Hematopoietic multipotent progenitor cell treated with erythropoietin and hydrocortisone succinate and interleukin-3 and kit ligand, for 8 days (in vitro differentiated cells): ENCODE data around the gene KLHL12.
"Not testable (repeated sequence)": the region's sequence is repeated elsewhere in the genome, so short reads cannot be mapped to it uniquely, and the experiment has no call there.

ENCODE experiments used
- DNase-seq: peaks from one replicate; pipeline ENCODE4 v3.0.0-alpha.2; 2015

The KLHL12 gene

DNA sequence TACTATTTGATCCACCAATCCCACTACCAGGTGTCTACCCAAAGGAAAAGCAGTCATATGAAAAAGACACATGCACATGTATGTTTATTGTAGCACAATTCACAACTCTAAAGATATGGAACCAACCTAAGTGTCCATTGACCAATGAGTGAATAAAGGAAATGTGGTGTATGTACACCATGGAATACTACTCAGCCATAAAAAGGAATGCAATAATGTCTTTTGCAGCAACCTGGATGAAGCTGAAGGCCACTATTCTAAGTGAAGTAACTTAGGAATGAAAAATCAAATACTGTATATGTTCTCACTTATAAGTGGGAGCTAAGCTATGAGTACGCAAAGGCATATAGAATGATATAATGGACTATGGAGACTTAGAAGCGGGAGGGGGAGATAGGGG is 18.4 kb upstream of the KLHL12 start:
- DNase-seq: no peak

DNA sequence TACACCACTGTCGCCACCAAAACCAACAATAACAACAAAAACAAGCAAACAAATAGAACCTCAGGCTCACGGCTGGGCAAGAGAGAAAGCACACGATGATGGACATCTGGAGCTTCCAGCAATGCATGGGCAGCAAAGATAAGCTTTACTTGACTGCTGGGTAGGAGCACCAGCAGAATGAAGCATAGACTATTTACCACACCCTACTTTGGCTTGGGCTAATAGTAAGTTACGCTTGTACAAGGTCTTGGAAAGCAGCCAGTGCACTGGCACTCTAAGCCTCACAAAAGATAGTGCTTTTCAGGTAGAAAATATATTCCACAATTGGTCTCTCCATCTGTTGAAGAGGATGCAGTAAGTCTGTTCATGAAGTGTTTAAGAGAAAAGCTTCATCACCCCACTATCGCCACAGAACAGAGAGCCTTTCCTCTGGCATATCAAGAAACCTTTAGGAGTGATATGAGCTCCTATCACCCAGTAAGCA is 17.4 kb upstream of the KLHL12 start:
- DNase-seq: peak; percentile 99

DNA sequence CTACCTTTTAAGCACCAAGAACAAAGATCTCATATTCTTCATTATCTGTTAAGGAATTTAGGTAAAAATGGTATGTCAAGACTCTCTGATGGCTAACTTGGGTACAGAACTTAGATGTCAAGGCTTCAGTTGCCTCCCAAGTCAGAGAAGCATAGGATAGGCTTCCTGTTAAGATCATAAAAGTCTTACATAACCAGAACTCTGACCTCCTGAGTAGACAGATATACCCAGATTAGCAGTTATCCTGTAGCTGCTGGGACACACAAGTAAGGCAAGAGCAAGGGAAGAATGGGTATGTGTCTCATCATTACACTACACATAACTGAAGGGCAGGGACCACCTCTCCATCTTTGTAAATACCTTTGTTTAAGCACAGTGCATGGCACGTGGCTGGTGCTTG is 15.4 kb upstream of the KLHL12 start:
- no peak for DNase-seq

DNA sequence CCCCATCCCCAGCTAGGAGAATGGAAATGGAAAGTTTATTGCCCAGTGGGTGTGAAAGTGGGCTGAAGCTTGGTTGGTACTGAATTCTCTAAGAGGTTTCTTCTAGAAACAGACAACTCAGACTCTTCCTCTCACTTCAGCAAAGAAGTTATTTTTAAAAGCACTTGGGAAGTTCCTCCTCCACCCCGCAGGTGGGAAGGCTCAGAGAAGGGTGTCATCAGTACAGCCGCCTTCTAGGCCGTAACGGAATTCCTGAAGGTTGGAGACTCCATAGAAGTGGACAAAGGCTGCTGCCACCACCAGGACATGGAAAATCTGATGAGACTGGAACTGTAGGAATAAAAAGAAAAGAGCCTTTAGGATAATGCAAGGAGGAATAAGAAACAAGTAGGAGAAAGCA is 14.3 kb upstream of the KLHL12 start:
- DNase-seq: no peak

DNA sequence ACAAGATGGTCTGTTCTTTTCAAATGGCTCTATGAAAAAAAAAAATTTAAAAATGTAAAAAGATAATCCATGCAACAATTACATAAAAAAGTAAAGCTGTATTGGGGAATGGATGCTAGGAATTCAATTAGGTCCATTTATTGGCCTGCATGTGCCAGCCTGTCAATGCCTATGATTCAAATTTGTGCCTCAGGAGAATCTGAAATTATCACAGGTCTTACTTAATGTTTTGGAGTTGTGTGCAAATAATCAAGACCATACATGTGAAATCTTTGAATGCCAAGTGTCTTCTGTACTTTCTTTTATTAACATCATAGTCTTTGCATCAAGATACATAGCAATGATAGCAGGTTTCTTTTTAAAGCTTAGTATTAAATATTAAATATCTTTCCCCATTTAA is 13.5 kb upstream of the KLHL12 start:
- DNase-seq: no peak

DNA sequence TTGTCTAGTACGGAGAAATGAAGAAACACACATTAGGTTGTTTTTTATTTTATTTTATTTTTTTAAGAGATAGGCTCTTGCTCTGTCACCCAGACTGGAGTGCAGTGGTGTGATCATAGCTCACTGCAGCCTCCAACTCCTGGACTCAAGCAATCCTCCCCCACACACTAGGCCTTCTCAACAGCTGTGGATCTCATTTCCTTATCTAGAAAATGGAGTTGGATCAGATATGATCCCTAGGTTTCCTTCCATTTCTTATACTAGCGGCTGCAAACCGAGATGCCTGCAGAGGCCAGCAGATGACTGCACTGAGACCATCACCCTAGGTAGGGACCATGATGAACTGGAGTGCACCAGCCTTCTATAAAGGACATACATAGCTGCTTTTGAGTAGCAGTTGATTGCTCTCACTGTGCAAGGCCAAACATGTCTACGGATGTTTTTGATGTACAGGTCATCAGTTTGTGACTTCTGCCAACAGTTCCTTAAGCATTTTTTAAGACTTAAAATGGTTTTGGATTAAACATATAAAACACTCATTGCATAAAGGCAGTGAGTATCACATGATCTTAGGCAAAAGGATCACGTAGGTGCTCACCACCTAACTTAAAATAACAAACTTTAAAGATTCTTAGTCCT is 11.4 kb upstream of the KLHL12 start:
- peak; percentile 32 for DNase-seq

DNA sequence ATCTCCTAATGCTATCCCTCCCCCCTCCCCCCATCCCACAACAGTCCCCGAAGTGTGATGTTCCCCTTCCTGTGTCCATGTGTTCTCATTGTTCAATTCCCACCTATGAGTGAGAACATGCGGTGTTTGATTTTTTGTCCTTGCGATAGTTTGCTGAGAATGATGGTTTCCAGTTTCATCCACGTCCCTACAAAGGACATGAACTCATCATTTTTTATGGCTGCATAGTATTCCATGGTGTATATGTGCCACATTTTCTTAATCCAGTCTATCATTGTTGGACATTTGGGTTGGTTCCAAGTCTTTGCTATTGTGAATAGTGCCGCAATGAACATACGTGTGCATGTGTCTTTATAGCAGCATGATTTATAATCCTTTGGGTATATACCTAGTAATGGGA is 9.4 kb upstream of the KLHL12 start:
- DNase-seq: not testable (repeated sequence)

DNA sequence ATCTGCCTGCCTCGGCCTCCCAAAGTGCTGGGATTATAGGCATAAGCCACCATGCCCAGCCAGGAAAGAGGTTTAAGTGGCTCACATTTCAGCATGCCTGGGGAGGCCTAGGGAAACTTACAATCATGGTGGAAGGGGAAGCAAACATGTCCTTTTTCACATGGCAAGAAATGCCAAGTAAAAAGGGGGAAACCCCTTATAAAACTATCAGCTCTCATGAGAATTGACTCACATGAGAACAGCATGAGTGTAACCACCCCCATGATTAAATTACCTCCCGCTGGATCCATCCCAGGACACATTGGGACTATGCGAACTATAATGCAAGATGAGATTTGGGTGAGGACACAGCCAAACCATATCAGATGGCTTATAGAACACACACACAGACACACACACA is 8.8 kb upstream of the KLHL12 start:
- no peak for DNase-seq

DNA sequence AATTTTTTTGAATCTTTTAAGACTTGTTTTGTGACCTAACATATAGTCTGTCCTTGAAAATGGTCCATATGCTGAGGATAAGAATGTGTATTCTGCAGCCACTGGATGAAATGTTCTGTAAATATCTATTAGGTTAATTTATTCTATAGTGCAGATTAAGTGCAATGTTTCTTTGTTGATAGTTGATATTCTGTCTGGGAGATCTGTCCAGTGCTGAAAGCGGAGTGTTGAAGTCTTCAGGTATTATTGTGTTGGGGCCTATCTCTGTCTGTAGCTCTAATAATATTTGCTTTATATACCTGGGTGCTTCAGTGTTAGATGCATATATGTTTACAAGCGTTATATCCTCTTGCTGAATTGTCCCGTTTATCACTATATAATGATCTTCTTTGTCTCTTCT is 7.7 kb upstream of the KLHL12 start:
- DNase-seq: no peak

DNA sequence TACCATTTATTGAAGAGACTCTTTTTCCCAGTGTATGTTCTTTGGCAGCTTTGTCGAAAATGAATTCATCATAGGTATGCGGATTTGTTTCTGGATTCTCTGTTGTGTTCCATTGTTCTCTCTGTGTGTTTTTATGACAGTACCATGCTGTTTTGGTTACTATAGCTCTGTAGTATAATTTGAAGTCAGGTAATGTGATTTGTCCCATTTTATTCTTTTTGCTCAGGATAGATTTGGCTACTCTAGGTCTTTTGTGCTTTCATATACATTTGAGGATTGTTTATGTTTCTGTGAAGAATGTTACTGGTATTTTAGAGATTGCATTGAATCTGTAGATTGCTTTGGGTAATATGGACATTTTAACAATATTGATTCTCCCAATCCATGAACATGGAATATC is 5.4 kb upstream of the KLHL12 start:
- no peak for DNase-seq

DNA sequence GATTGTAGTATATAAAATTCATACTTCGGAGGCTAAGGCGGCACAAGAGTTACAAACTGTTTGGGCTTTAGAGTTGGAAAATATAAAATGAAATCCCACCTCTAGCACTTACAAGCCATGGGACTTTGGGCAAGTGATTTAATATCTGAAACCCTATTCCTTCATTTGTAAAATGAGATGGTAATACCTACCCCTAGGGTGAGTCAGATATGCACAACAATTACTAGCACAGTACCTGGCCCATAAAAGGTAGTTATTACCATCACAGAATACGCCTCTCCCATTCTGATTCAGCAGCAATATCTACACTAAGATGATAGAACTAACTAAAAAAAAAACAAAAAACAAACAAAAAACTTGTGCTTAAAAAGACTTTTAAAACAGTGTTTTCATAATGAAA is 3.5 kb downstream of the KLHL12 start:
- no peak for DNase-seq

DNA sequence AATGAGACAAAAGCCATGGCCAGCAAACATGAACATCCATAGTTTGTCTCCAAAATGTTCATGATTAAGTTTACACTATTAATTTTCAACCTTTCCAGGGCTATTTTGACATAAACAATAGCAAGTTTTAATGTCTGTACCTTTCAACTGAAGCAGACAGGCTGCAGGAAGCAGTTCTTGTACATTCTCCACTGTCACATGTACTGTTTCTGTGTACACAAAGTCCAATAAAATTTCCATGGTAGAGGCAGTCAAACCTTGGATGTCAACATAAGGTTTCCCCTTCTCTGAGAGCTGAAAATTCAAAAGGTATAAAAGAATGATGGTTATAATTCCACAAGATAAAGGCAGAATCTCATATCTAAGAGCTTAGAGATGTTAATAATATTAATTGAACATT is 7.4 kb downstream of the KLHL12 start:
- DNase-seq: no peak

DNA sequence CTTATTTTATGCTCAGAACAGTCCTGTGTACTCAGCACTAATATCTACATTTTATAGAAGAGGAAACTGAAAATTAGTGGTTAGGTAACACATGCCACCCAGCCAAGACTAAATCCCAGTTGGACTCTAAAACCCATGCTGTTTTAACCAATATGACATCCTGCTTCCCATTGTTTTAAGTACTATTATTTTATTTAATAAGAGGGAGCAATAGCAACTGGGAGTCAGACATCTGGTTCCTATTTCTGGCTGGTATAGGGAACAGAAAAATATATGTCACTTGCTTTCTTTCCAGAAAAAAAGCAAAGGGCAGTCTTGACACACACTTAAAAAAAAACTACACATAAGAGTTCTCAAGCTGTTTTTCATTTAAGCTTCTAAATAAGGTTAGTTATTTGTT is 11.9 kb downstream of the KLHL12 start:
- no peak for DNase-seq

DNA sequence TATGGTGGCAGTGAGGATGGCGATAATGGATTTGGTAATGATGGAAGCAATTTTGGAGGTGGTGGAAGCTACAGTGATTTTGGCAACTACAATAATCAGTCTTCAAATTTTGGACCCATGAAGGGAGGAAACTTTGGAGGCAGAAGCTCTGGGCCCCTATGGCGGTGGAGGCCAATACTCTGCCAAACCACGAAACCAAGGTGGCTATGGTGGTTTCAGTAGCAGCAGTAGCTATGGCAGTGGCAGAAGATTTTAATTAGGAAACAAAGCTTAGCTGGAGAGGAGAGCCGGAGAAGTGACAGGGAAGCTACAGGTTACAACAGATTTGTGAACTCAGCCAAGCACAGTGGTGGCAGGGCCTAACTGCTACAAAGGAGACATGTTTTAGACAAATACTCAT is 14.6 kb downstream of the KLHL12 start:
- DNase-seq: not testable (repeated sequence)

DNA sequence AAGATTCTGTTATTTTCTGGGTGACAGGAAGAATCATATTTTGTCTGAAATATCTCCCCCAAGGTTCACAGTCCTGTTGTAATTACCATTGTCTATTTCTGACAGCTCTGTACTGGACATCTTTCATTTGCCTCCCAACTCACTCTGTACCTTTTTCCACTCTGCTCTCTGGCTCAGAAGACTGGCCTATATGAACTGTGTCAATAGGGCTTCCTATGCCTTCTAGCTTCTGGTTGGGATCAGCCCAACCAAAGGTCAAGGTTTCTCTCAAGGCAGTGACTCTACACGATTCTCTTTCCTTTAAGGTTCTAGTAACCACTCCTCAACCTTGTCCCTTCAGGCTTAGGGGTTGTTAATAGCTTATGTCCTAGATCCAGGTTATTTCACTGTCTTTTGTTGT is 17.5 kb downstream of the KLHL12 start:
- DNase-seq: no peak

DNA sequence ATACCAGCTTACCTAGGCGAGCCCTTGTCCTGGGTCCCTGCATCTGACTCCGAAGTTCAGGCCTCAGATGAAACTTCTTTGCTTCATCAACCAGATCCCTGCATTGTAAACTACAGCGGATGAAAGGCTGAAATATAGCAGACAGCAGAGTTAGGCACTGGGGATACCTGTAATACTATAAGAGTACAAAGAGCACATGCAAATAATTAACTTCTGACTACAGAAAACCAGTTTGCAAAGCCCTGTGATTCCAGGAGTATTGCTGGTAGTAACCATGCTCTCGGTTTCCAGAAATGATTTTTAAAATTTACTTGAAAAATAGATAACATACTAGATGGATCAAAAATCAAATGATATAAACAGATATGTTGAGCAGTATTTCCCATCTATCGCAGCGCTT is 18.0 kb downstream of the KLHL12 start:
- no peak for DNase-seq

DNA sequence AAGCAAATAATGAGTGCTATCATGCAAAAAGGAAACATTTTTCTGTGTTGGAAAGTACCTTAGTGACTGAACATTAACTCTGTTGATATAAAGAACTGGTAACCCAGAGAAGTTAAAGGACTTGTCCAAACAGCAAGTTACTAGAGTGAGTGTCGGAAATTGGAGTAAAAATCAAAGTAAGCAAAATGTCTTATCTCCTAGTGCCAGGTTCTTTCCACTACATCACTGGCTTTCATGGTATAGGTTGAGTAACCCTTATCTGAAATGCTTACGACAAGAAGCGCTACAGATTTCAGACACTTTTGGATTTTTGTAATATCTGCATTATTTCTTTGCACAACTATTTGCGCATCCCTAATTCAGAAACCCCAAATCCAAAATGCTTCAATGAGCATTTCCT is 21.7 kb downstream of the KLHL12 start:
- peak; percentile 24 for DNase-seq

DNA sequence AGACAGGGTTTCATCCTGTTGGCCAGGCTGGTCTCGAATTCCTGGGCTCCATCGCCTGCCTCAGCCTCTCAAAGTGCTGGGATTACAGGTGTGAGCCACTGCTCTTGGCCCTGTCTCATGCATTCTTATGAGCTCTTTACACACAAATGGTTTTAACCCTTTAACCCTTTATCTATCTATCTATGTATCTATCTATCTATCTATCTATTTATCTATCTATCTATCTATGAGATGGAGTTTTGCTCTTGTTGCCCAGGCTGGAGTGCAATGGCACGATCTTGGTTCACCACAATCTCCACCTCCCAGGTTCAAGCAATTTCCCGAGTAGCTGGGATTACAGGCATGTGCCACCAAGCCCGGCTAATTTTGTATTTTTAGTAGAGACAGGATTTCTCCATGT is 23.2 kb downstream of the KLHL12 start:
- DNase-seq: not testable (repeated sequence)

DNA sequence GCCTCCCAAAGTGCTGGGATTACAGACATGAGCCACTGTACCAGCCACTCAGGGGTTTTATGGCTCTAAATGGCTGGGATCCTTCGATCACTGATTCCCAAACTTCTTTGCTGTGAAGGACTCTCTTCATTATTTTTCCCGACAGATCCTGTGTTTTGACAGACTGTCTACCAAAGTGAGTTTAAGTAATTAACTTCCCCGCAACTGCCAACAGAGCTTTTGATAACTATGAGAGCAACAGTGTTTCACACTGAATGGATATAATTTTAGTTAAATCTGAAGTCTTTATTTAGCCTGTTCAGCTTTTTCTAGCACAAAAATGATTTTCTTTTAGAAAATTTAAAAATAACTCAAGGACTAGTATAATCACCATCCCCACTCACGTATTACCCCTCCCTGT is 25.5 kb downstream of the KLHL12 start:
- no peak for DNase-seq

DNA sequence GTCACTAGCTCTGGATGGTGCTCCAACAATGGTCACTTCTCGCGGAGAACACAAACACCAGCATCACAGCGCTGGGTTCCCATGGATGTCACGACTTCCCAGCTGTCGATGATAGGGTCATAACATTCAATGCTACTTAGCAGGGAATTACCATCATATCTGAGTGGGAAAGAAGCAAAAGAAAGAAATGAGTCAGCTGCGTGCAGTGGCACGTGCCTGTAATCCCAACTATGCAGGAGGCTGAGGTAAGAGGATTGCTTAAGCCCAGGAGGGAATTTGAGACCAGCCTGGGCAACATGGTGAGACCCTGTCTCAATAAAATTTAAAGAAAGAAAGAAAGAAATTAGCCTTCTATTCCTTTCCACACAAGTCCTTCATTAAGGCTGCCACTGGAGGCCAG is 34.5 kb downstream of the KLHL12 start:
- no peak for DNase-seq

DNA sequence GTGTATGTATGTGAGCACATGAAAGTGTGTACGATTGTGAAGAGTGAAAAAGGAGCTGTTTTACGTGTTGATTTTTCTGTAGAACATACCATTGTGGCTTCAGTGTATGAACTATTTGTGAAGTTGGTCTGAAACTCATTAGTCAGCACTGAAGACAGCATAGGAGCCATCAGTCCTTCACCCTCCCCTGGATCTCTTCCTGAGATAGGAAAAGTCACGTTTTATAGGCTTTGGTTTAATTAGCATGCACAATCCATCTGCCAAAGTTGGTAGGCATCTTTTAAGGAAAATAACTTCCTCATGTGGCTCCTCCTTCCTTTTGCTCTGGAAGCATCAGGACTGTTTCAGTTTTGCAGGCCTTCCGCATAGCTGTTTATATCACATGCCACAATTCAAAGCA is 36.6 kb downstream of the KLHL12 start:
- DNase-seq: no peak

DNA sequence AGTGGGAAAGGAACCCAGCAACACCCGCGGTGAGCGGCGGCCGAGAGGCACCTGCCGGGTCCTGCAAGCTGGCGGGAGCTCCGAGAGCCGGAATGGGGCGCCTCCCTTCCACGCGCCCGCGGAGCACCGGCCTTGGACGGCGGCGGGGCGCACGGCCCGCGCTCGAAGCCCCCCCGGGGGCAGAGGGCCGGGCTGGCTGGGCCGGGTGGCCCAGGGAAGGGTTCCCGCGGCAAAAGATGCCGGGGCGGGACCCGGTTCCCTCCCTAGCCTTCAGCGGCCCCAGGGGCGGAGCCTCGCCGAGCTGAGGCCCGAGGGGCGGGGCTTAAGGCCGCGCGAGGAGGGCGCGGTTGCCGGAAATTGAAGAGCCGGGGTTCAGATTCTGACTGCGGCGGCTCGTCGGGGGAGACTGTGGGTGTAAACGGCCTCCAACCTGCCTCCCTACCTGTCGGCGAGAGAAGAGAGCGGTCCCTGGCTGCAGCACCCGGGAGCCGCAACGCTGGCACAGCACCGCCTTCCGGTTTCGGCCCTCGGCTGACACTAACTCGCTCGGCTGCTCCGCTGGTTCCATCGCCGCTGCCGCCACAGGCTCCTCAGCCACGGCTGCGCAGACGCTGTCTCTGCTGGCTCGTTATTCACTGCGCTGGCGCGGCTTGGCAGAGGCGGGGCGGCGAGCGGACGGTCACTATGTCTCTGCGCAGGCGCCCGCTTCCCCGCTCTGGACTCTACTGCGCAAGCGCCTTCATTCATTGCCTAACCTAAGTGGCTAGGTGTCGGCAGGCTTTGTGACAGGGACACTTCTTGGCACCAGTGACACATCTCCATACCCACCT is 38.3 kb downstream of the KLHL12 start, which contains the start of gene RABIF:
TSS of gene RABIF (minus strand) at position 619 of the 830 bp plus-strand sequence. CDS start at position 568, 51 bp downstream.
- DNase-seq: peak; percentile 97

DNA sequence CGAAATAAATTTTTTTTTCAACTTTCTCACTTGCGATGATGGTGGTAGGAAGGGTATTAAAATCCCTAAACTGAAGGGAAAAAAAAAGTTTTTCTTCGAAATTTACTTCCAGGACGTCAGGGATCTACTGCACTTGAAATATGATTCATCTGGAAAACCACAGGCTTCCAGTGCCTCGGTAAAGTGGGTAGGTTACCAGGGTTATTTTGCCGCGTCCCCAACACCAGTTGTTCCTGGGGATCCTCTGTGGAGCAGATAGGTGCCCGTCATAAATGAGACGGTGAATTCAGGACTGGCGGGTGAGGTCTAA is 38.9 kb downstream of the KLHL12 start:
- no peak for DNase-seq

DNA sequence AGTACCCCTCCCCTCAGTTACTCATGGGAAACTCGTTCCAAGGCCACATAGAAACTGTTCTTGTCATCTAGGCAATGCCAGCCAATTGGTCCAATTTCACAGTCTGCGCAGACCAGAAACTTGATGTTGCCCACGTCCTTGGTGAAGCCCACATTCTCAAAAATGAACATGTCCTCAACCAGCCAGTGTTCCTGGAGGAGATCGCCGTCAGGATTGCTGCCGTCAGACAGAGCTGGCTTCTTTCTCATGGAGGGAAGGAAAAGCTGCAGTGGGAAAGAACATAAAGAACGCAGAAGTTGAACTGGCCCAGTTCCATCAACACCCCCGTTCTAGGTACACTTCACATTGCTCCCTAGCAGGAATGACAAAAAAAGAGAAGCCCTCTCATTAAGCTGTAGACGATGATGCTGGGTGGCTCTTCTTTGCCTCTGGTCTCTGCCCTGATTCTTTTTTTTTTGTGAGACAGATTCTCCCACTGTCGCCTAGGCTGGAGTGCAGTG is 46.0 kb downstream of the KLHL12 start:
- no peak for DNase-seq

DNA sequence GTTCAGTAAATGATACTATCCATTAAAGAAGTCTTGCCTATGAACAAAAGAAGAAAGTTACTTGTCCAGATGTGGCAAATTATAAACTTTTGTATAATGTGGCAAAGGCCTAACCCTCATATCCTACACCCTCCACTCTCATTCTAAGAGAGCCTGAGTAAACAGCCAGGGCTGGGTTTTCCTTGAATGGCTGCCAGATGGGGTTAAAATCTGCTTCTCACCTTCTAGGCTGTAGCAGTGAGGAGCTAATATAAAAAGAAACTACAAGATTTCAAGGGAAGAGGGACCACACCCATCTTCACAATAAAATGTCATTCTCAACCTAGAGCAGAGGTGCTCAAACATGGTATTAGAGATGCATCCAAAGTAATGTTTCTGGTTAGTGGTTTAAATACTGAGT is 47.0 kb downstream of the KLHL12 start:
- DNase-seq: no peak
